GM18870 (cell line): ENCODE results near the gene SLC17A9.
A peak's percentile ranks its signal among the peaks of the same experiment; 100 is the strongest.

Experiments
- ATAC-seq: cut with Tn5 transposase; IDR thresholded peaks from one replicate; pipeline ENCODE4 v1.9.1; 2021; ENCODE audit warnings: moderate library complexity; ENCODE audit not compliant: unreplicated experiment

SLC17A9 gene

DNA sequence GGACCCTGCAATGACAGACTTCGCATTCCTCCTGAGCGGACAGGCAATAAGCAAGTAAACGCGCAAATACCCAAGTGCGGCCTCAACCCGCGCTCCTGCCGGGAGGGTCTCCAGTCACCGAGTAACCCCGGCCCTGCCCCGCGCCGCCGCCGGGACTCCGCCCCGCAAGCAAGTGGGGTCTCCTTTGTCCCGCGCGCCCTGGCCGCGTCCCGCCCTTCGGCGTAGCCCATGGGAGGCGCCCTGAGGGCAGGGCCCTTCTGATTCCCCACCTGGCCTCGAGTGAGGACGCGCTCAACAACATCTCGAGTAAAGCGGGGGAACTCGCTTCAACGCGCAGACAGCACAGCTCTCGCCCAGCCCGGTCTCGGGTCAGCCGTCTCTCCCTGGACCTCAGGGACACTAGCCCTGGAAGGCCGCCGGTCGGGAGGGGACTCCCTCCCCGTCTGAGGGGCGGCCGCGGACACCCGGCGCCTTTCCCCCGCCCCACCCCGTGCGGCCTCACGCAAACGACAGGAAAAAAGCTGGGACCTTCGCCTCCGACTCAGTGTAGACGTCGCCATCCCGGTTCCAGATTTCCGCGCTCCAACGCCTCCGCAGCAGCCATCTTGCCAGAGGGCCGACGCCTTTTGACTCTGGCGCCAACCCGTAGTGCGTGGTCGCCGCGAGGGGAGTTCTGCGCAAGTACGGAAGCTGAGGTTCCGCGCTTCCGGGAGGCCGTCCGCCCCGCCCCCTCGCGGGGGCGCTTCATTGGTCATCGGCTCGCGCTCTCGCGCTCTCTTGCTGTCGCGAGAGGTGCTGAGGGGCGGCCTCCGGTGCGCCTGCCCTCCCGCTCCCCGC, 15.0 kb upstream of the SLC17A9 start:
- peak; percentile 73 for ATAC-seq

DNA sequence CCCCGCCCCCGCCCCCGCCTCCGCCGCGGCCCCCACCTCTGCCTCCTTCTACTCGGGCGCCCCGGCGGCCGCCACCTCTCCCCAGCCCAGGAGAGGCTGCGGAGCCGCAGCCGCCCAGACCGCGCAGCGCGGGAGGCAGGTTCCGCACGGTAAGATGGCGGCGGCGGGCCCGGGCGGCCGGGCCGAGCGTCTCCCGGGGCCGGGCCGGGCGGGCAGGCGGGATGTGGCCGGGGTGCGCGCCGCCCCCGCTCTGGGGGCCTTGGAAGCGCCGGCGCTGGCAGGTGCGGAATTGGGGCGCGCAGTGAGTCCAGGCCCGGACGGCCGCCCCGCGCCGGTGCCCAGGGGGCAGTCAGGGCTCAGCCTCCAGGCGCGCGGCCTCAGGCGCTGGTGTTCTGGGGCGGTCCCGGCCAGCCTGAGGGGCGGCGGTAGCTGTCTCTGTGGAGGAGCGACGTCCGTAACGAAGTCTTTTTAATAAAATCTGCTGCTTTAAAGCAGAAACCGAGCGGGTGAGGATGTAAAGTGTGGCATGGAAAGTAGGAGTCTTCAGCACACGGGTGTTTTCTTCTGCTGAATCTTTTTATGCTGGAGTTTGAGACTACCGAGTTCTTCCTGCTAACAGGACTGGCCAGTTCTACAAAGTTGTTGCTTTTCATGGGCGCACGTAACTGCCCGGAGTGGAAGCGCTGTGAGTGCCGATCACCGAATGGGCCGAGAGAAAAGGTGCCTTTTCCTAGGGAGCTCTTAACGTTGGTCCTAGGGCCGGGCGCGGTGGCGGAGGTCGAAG, 14.2 kb upstream of the SLC17A9 start, which contains the start of gene GID8:
GID8 (plus strand) TSS at position 43 of the 784 bp plus-strand sequence. CDS start 3,356 bp downstream, outside the sequence.
- no peak for ATAC-seq

DNA sequence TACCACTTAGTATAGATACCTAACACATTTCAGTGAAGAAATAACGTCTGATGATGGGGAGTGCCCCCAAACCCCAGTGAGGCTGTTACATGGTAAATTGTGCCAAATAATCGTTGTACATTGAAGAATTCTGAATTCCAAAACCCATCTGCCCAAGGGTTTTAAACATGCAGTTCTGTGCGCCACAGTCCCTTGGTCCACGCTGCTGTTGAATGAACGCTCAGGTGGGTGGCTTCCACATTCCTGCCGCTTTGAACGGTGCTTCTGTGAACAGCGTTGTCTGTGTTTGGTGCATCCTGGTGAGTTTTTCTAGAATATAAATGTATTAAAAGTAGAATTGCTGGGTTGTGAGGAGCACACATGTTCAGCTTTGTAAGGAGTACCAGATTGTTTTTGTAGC, 11.6 kb upstream of the SLC17A9 start:
- ATAC-seq, result no peak

DNA sequence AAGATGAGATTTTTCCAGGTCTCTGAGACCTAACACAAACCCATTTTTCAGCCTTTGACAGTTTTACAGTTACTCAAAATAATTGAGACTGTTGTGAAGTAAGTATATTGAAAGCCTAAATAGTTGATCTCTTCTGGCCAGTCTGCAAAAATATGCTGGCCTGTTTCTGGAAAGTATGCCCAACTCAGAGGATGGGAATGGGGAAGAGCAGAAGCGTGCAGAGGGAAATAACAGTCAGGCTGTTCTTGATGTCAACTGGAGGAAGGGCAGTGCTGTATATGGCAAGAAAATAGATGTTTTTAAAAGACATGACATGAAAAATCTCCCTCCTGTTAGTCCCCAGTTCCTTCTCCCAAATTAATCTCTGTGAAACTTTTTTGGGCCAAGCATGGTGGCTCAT, 10.7 kb upstream of the SLC17A9 start:
- no peak for ATAC-seq

DNA sequence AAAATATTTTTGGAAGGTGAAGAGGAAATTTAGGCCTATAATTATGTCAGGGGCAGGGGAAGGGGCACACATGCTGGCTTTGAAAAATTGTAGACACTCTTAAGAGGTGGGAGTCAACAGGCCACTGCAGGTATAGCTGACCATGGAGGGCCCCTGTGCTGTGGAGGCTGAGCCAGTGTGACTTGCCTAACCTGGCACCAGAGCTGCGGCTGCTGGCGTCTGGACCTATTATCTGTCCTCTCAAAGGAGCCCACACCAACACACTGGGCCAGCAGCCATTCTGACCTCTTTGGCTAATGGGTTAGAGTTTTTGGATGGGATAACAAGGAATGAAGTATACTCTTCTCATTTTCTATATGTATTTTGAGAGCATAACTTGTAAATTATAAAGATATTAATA, 10.1 kb upstream of the SLC17A9 start:
- ATAC-seq, result no peak

DNA sequence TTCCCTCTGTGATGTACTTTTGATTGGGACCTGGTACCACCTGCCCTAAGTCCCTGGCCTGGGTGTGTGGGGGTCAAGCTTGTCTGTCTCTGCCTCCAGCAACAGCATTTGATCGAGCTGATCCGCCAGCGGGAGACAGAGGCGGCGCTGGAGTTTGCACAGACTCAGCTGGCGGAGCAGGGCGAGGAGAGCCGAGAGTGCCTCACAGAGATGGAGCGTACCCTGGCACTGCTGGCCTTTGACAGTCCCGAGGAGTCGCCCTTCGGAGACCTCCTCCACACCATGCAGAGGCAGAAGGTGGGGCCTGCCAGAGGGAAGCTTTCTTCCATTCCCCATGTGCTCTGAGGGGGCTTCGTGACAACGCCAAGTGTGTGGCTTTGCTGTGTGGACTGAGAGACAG, 9.1 kb upstream of the SLC17A9 start:
- ATAC-seq, result no peak

DNA sequence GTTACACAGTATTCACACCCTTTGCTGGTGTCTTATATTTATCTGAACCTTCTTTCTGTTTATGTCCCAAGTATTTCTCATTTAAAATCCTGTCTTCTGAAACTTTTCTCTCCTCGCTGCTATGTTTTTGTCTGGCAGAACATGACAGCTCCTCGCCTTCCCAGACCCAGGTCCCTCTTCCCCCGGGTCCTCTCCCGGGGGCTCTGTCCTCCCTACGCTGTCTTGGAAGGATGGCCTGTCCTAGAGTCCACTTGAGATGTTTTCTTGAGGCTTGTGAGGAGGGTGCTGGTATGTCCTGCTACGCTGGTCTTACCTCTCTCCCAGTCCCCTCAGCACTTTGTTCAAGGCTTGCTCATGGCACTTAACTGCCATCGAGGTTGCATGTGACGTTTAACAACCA, 8.3 kb upstream of the SLC17A9 start:
- ATAC-seq, result no peak

DNA sequence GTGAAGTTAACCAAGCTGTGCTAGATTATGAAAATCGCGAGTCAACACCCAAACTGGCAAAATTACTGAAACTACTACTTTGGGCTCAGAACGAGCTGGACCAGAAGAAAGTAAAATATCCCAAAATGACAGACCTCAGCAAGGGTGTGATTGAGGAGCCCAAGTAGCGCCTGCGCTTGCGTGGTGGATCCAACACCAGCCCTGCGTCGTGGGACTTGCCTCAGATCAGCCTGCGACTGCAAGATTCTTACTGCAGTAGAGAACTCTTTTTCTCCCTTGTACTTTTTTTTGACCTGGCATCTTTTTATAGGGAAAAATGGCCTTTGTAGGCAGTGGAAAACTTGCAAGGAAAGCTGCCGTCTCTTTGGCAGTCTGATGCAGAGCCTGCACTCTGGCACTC, 7.8 kb upstream of the SLC17A9 start:
- no peak for ATAC-seq

DNA sequence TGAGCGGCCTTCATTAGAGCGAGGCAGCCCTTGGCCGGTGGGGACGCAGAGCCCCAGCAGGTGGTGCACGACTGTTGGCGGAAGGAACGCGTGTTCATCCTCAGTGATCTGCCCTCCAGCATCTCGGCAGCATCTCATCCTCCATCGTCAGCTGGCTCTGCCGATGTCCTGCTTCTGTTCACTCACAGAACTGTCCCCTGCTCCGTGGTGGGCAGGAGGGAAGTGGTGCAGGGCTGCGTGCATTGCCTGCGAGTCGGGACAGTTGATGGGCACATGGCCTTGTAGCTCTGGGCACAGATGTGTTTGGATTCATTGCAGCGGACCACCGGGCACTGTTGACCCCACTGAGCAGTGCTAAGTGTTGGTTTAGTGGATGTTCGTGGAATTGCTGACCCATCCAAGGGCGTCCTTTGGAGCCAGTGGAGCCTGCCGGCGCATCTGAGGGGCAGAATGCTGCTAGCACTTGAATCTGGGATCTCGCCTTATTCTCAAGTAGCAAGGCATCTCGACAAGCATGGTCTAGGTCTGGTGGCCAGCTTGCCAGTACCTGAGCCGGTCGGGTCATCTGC, 6.7 kb upstream of the SLC17A9 start:
- no peak for ATAC-seq

DNA sequence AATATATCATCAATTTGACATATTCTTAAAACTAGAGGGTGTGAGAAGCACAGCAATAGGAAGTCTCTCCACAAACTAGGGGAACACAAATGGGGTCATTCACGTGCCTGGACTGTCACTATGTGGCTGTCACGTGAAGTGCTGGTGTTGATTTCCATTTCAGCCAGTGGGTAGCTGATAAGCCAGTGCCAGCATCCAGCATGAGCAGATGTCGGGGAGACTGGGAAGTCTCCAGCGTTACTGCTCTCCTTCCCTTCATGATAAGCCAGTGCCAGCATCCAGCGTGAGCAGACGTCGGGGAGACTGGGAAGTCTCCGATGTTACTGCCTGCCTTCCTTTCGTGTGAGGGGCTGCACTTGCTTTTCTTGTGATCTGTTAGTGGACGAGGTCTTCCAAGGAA, 5.6 kb upstream of the SLC17A9 start:
- no peak for ATAC-seq

DNA sequence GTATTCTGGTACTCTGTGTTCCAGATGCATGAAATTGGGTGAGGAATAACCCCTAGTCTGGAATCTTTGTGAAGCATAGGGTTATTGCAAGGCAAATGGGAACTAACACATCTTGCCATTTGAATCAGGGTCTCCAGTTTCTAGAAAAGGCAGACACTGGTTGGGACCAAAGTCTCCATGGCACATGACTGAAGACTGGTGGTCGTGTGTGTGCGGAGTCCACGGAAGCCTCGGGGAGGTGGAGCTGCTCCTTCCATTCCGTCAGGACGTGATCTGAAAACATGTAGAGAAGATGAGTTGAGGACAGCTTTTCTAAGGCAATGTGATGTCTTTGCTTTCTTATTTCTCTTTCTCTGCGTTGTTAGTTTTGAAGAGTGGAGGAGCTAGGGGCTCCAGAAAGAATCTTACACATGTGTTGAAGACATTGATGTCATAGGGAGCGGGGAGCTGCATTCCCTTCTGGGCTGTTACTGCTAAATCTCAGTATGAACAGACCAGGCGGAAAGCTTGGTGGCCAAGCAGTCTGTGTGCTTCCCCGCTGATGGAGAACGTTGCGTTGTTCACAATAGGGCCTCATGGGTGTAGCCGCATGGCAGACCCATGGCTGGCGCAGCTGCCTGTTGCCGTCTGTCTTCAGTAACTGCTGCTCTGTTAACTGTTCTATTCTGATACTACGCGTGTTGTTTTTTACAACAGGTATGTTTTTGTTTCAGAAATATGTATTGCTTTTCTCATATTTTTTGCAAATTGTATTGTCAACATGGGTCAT, 4.8 kb upstream of the SLC17A9 start:
- no peak for ATAC-seq

DNA sequence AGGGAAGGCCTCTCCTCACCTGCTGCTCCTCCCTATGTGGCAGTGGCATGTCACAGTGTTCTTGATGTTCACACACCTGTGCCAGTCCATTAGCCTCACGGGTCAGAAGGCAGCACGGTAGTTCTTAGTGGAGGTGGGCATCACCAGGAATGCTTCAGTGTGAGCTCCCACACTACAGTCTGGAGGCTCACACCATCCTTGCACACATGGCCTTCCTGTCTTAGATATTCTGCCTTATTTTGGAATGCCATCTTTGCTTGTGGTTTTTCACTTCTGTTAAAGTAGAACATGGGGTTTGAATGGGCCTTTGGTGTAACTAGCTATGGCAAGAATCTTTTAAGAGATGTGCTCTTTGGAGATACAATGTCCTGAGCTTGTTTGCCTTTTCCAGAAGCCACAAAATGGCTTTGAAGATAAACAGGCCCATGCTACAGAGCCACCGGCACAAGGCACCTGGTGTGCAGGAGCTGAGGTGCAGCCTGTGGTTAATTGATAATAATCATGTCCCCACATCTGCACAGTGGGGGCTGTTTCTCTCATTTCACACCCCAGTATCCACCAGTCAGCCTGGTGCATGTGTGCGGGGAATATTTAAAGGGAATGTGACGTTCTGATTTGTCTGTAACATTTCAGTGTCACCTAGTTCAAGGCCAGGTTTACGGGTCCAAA, 3.2 kb upstream of the SLC17A9 start:
- no peak for ATAC-seq

DNA sequence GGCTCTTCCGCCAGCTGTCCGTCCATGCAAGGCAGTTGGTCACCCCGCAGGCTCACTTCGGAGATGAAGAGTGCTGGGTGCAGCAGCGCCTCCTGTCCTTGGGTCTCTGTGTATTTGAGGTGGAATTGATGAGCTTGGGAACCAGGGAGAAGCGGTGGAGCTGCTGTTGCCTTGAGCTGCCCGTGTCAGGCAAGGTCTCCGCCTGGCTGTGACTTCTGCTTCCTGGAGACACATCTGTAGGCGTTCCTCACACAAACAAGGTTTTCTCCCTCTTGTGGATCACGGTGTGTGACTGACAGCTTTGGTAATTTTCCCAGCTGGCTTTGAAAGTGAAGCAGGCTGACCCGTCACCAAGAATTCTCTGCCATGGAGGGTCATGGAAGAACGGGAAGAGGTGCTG, 2.5 kb upstream of the SLC17A9 start:
- ATAC-seq, result no peak

DNA sequence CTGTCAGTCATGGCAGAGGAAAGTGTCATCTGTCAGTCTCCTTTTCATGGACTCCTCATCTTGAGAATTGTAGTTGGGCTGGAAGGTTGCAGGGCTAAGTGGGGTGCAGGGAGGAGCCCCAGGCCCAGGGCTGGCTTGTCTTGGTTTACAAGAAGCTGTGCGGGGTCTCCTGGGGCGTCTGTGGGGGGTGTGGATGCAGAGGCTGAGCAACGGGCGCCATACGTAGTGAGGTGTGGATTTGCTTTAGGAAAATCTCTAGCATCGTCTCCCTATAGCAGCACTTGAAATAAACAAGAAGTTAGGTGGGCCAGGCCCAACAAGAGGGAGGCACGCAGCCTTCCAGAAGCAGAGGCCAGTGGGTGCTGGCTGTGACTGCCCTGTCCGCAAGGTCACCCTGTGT, 1.8 kb upstream of the SLC17A9 start:
- no peak for ATAC-seq

DNA sequence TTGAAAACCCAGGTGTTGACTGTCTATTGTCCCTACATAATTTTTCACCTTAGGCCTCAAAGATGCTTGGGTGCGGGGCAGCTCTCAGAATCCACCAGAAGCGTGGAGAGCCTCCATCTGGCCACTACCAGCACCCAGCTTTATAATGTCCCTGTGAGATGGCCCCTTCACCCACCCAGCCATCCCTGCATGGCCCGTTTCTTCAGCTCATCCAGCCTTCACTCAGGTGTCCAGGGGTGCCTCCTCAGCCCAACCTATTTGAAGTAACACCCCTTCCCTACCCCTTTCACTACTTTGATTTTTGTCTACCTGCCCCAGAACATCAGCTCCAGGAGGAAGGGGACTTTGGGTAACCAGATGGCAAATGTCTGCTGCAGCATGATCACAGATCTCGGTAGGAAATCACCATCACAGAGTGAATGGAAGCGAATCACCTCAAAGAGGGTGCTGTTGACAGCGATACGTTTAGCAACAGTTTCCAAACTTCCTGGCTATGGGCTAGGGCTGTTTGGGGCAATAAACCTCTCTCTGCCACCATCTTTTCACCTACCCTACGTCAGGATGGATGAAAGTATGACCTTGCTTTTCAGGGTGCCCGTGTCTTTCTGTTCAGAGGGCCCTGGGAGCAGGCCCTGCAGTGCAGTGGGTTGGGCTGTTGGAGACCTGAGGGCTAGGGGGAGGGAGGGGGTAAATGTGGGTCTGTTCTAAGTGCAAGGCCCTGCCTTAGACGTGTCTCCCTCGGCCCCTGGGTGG, 1.2 kb upstream of the SLC17A9 start:
- ATAC-seq, result no peak

DNA sequence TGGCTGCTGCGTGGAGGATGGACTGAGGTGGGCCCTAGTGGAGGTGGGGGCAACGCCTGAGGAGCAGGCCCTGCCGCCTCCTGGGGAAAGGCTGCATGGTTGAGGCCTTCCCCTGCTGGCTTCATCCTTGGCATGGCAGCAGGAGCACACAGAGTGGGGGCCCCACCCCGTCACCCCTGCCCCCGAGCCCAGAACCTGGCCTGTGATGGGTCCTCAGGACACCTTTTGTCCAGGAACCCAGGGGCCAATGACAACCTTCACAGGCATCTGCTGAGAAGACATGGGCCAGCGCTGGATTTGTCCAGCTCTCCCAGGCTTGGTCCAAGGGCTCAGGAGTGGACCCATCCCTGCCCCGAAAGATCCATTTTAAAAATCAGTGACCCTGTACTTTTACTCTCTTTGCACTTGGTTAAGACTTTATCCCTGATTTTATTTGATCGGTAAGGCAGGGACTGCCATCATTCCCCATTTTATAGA, 575 bp upstream of the SLC17A9 start:
- no peak for ATAC-seq

DNA sequence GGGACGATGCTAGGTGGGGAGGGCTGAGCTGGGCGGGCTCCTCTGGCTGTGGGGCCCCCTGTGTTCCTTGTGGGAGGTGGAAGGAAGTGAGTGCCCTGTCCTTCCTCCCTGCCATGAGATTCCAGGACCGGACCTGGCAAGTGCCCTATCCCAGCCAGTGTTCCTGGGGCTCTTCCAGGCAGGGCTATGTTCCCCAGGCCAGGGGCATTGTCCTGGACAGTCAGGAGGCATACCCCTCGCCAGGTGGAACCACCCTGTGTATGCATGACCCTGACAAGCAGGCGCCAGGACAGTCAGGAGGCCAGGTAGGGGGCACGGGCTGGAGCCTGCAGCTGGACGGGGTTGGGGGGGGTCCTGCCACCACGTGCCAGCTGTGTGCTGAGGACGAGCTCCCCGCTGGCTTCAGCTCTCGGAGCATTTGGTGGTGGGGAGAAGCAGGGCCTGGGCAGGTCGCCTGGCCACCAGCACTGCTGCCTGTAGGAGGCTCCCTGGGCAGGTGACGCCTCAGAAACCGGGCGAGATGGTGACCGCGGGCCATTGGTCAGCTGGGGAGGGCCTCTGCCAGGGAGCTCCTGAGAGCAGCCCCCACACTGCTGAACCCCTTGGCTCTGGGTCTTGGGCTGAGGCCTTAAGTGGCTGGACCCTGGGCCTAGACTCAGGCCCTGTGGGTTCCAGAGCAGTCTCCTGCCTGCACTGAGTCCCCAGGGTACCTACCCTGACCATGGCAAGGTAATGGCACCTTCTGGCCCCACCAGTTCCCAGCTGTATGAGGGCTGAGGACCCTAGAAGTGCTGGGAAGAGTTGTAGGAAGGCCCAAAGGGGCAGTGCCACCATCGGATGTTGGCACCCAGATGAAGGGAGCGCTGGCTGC, 694 bp downstream of the SLC17A9 start:
- ATAC-seq, result peak; percentile 3

DNA sequence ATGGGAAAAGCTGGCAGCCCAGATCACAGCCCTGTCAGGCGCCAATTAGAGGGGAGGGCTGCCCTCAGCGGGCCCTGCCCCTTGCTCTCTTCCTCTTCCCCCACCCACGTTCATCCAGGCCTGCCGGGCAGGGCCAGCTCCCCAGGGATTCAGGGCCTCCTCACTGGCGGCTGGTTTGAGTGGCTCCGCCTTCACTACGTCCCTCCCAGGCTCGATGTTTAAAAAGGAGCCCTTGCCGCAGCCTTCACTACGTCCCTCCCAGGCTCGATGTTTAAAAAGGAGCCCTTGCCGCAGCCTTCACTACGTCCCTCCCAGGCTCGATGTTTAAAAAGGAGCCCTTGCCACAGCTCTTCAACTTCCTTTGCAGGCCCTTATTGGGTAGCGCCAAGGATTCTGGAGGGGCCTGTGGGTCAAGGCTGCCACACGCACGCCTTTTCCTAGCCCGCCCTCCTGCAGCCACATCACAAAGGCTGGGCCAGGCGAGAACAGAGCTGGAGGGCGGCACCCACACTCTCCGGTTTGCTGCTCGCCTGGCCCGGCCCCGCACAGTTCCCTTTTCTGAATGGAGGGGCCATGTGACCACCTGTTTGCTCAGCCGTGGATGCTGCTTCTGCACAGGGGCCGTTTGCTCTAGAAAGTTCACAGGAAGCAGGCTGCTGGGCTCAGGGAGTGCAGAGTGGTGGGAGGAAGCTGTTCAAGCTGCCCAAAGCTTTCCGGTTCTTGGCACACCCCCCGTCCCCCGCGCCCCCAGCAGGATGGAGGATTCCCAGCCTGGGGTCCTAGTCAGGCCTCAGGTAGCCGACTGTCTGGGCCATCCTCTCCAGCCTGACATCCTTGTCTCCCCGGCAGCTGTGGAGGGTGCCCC, 1.6 kb downstream of the SLC17A9 start:
- ATAC-seq, result peak; percentile 60
